Heart left ventricle (tissue), 13 donors: ENCODE data around the gene PRRG1.

Source experiments
- POLR2A ChIP-seq, 2 donors: fragments of 450-650 bp; IDR thresholded peaks; one replicate each; pipeline ENCODE4 v1.6.1; 2017; ENCODE audit warnings: antibody characterized with exemption in 2 of 2, mild to moderate bottlenecking in 2 of 2, moderate library complexity in 2 of 2
- TF ChIP-seq, protein P1 (sequence below), 12 donors: fragments of 200-600 bp; sonication (generic) in 4 of 12; IDR thresholded peaks; one replicate each; pipeline versions ENCODE4 v1.5.0 to v1.8.0; 2018 to 2022; ENCODE audit warnings: antibody characterized with exemption in 12 of 12, mild to moderate bottlenecking in 5 of 12
- donor health status: ischemic (EF 13 %, LVEDD 7.1; RV severe dilation, severe dysfunction).
- donor health status: DM: no; HTN: yes; CAD: no.
- donor health status: DM: no; HTN: no; CAD: no.
- donor health status: ischemic (EF 25% LVEDD 6.9; RV normal size, moderate dysfunction).
- donor health status: ischemic (EF 25% LVEDD 5.7; RV mildly dilated, moderate dysfunction).
- donor health status: ischemic (EF 35%, LVEDD 5.7; RV mildly dilated, moderate dysfunction).
- donor health status: nonischemic (EF 11% LVEDD 7.7; RV severe dilation, severe dysfunction).
- donor health status: DM: yes; HTN: yes; CAD: no.
- donor health status: PGD.
- donor health status: ischemic (EF 29% LVEDD 5.4; RV normal size, mild dysfunction).
- donor health status: nonischemic (EF 23%, LVEDD 6.1; RV moderate dilation, normal function).

- TF ChIP-seq, protein P1, sequence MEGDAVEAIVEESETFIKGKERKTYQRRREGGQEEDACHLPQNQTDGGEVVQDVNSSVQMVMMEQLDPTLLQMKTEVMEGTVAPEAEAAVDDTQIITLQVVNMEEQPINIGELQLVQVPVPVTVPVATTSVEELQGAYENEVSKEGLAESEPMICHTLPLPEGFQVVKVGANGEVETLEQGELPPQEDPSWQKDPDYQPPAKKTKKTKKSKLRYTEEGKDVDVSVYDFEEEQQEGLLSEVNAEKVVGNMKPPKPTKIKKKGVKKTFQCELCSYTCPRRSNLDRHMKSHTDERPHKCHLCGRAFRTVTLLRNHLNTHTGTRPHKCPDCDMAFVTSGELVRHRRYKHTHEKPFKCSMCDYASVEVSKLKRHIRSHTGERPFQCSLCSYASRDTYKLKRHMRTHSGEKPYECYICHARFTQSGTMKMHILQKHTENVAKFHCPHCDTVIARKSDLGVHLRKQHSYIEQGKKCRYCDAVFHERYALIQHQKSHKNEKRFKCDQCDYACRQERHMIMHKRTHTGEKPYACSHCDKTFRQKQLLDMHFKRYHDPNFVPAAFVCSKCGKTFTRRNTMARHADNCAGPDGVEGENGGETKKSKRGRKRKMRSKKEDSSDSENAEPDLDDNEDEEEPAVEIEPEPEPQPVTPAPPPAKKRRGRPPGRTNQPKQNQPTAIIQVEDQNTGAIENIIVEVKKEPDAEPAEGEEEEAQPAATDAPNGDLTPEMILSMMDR (IDR thresholded peaks at IDR 0.05): no peak
- no peak for TF ChIP-seq POLR2A (IDR thresholded peaks at IDR 0.05)
These were observed 17.1 kb upstream of the PRRG1 start for GRCh38 chrX:37332055-37332454.
